H9 (cell line): ENCODE results near the gene SPATA25. TPM values are rescaled to one million over a fixed set of nuclear protein-coding genes. Genes with fewer than 3 reads are reported as not detected.
A peak's percentile ranks its signal among the peaks of the same experiment; 100 is the strongest.

Source experiments
- DNase-seq: peaks from one replicate; pipeline ENCODE4 v3.0.0-alpha.2; 2017
- H2AFZ ChIP-seq: one replicate; pipeline ENCODE4 v1.6.1; 2013; ENCODE audit warnings: mild to moderate bottlenecking, low read length, control low read depth, moderate library complexity
- H2AK5ac ChIP-seq: 2 replicates; pipeline ENCODE4 v1.6.1; 2013; ENCODE audit warnings: low read length, control low read depth, mixed read lengths; ENCODE audit not compliant: insufficient read length
- H2BK120ac ChIP-seq: one replicate; pipeline ENCODE4 v1.6.1; 2013; ENCODE audit warnings: low read depth, mild to moderate bottlenecking, low read length, control low read depth, inconsistent platforms; ENCODE audit not compliant: poor library complexity, severe bottlenecking
- H2BK12ac ChIP-seq: 2 replicates; pipeline ENCODE4 v1.6.1; 2013; ENCODE audit warnings: low read length, control low read depth, mixed read lengths, low read depth; ENCODE audit not compliant: insufficient read length
- H2BK15ac ChIP-seq: 2 replicates; pipeline ENCODE4 v1.6.1; 2013; ENCODE audit warnings: low read depth, low read length, control low read depth
- H2BK20ac ChIP-seq: one replicate; pipeline ENCODE4 v1.6.1; 2013; ENCODE audit warnings: low read depth, mild to moderate bottlenecking, low read length, control low read depth, inconsistent platforms; ENCODE audit not compliant: poor library complexity, severe bottlenecking
- H2BK5ac ChIP-seq: 2 replicates; pipeline ENCODE4 v1.6.1; 2013; ENCODE audit warnings: low read length, control low read depth, mixed read lengths; ENCODE audit not compliant: insufficient read length
- H3K14ac ChIP-seq: 2 replicates; pipeline ENCODE4 v1.6.1; 2013; ENCODE audit warnings: low read length, control low read depth; ENCODE audit not compliant: insufficient read depth
- H3K18ac ChIP-seq: 2 replicates; pipeline ENCODE4 v1.6.1; 2013; ENCODE audit warnings: low read depth, mild to moderate bottlenecking, mixed read lengths, low read length, control low read depth; ENCODE audit not compliant: insufficient read length
- H3K23ac ChIP-seq: 2 replicates; pipeline ENCODE4 v1.6.1; 2013; ENCODE audit warnings: low read length, control low read depth, mixed read lengths, low read depth; ENCODE audit not compliant: insufficient read length
- H3K23me2 ChIP-seq: 2 replicates; pipeline ENCODE4 v1.6.1; 2013; ENCODE audit warnings: low read depth, mild to moderate bottlenecking, mixed read lengths, low read length, control low read depth; ENCODE audit not compliant: insufficient read length, poor library complexity, severe bottlenecking
- H3K27ac ChIP-seq: 2 replicates; pipeline ENCODE4 v1.5.1; 2013; ENCODE audit warnings: low read length, control low read depth, mixed read lengths, low read depth; ENCODE audit not compliant: insufficient read length
- H3K27me3 ChIP-seq: 2 replicates; pipeline ENCODE4 v1.6.1; 2013; ENCODE audit warnings: low read length, control low read depth, inconsistent platforms; ENCODE audit not compliant: insufficient read depth
- H3K4ac ChIP-seq: 2 replicates; pipeline ENCODE4 v1.6.1; 2013; ENCODE audit warnings: low read depth, mild to moderate bottlenecking, control low read depth, inconsistent platforms, low read length, moderate library complexity
- H3K4me1 ChIP-seq: 2 replicates; pipeline ENCODE4 v1.6.1; 2013; ENCODE audit warnings: low read length, control low read depth, inconsistent platforms; ENCODE audit not compliant: insufficient read depth
- H3K4me2 ChIP-seq: 2 replicates; pipeline ENCODE4 v1.6.1; 2013; ENCODE audit warnings: low read length, control low read depth, mixed read lengths; ENCODE audit not compliant: insufficient read length, insufficient read depth
- H3K56ac ChIP-seq: 2 replicates; pipeline ENCODE4 v1.6.1; 2013; ENCODE audit warnings: low read depth, mild to moderate bottlenecking, mixed read lengths, low read length, control low read depth; ENCODE audit not compliant: insufficient read length
- H3K79me1 ChIP-seq: 2 replicates; pipeline ENCODE4 v1.6.1; 2013; ENCODE audit warnings: low read depth, mild to moderate bottlenecking, moderate library complexity, low read length, control low read depth, inconsistent platforms; ENCODE audit not compliant: insufficient read depth, poor library complexity, severe bottlenecking
- H3K79me2 ChIP-seq: 2 replicates; pipeline ENCODE4 v1.6.1; 2013; ENCODE audit warnings: low read length, control low read depth, inconsistent platforms; ENCODE audit not compliant: insufficient read depth
- H3K9ac ChIP-seq: 2 replicates; pipeline ENCODE4 v1.6.1; 2013; ENCODE audit warnings: low read length, control low read depth, mixed read lengths; ENCODE audit not compliant: insufficient read length; ENCODE audit errors: extremely low read depth
- H3K9me3 ChIP-seq: one replicate; pipeline ENCODE4 v1.6.1; 2013; ENCODE audit warnings: low read depth, low read length, inconsistent platforms; ENCODE audit not compliant: control insufficient read depth
- H3T11ph ChIP-seq: one replicate; pipeline ENCODE4 v1.6.1; 2013; ENCODE audit warnings: mild to moderate bottlenecking, low read length, control low read depth, inconsistent platforms
- H4K20me1 ChIP-seq: one replicate; pipeline ENCODE4 v1.6.1; 2013; ENCODE audit not compliant: control insufficient read depth, insufficient read length, insufficient read depth
- H4K5ac ChIP-seq: 2 replicates; pipeline ENCODE4 v1.6.1; 2013; ENCODE audit warnings: low read depth, mild to moderate bottlenecking, mixed read lengths, low read length, control low read depth; ENCODE audit not compliant: insufficient read length
- H4K8ac ChIP-seq: replicated peaks from 2 replicates; pipeline ENCODE4 v1.6.1; 2013; ENCODE audit warnings: low read length, control low read depth, mixed read lengths, low read depth; ENCODE audit not compliant: insufficient read length
- H4K91ac ChIP-seq: 2 replicates; pipeline ENCODE4 v1.6.1; 2013; ENCODE audit warnings: low read depth, mild to moderate bottlenecking, moderate library complexity, mixed read lengths, low read length, control low read depth; ENCODE audit not compliant: insufficient read length
- H3K27ac Mint-ChIP-seq, 3 experiments: 2 replicates in 2 of 3; 3 replicates in 1 of 3; pipeline ENCODE4 v1.8.0; 2020 to 2021; ENCODE audit warnings: mixed read lengths in 3 of 3, mild to moderate bottlenecking in 1 of 3, moderate library complexity in 1 of 3
- H3K27me3 Mint-ChIP-seq: 2 replicates; pipeline ENCODE4 v1.8.0; 2021; ENCODE audit warnings: low read depth, mild to moderate bottlenecking, moderate library complexity, mixed read lengths
- H3K36me3 Mint-ChIP-seq, 3 experiments: 2 replicates in 2 of 3; 3 replicates in 1 of 3; pipeline ENCODE4 v1.8.0; 2020 to 2021; ENCODE audit warnings: low read depth in 3 of 3, mixed read lengths in 3 of 3; ENCODE audit not compliant: insufficient read depth in 1 of 3
- H3K4me1 Mint-ChIP-seq, 2 experiments: 2 replicates each; pipeline ENCODE4 v1.8.0; 2020; ENCODE audit warnings: mixed read lengths in 2 of 2
- H3K4me3 Mint-ChIP-seq, 2 experiments: 2 replicates in 1 of 2; 3 replicates in 1 of 2; pipeline ENCODE4 v1.8.0; 2020 to 2021; ENCODE audit warnings: mild to moderate bottlenecking in 2 of 2, mixed read lengths in 2 of 2, moderate library complexity in 1 of 2
- H3K9me3 Mint-ChIP-seq, 2 experiments: 2 replicates in 1 of 2; 3 replicates in 1 of 2; pipeline ENCODE4 v1.8.0; 2020; ENCODE audit warnings: mild to moderate bottlenecking in 2 of 2, mixed read lengths in 2 of 2, moderate library complexity in 1 of 2
- CTCF ChIP-seq: fragments of 200-600 bp; sonication (generic); conservative IDR thresholded peaks from 3 replicates; pipeline ENCODE4 v1.8.0; 2021; ENCODE audit warnings: antibody characterized with exemption, mild to moderate bottlenecking
- WGBS: extraction: QIAGEN DNeasy Blood & Tissue Kit; methylation state at CpG from one replicate; pipeline ENCODE4 v1.1.7; 2013; ENCODE audit warnings: missing lambda C conversion rate, low lambda C conversion rate, mixed read lengths; ENCODE audit not compliant: insufficient read length; ENCODE audit errors: extremely low coverage; 5-methylcytosine and 5-hydroxymethylcytosine counted together
- total RNA-seq: library from RNA; stranded (reverse); gene quantifications from 2 replicates; pipeline ENCODE4 v1.2.1, GENCODE V29; 2021

SPATA25 gene
- total RNA-seq, 1 experiment from 2014 or later = 2.4 TPM

- H3K4me1 Mint-ChIP-seq = peaks cover 50 to 55% of the 10 kb centered on the region in 2 experiments
Measured at GRCh38 chr20:45853484-45853883, 33.9 kb downstream of the SPATA25 start.

More at GRCh38 chr20:45853484-45853883, 33.9 kb downstream of the SPATA25 start:
- Histone ChIP-seq H2BK120ac (no peak overlapping the region), H3K79me1 (no peaks in the 10 kb centered on the region), H4K8ac (no peak overlapping the region), H3K4me2 (peak overlapping the region; percentile 49), H2AK5ac (no peak overlapping the region), H3K9me3 (no peaks in the 10 kb centered on the region), H3T11ph (no peak overlapping the region), H3K56ac (no peak overlapping the region), H3K23me2 (peaks cover 5% of the 10 kb centered on the region), H3K27ac (peak overlapping the region; percentile 59), H3K79me2 (peaks cover 3% of the 10 kb centered on the region; the same call in 1 of the 2 replicates), H3K27me3 (no peaks in the 10 kb centered on the region), H3K14ac (no peak overlapping the region), H2BK20ac (no peak overlapping the region), H2BK12ac (no peak overlapping the region), H3K9ac (no peak overlapping the region), H3K4ac (no peak overlapping the region), H2BK15ac (no peak overlapping the region), H4K91ac (no peak overlapping the region), H2AFZ (no peak overlapping the region), H2BK5ac (no peak overlapping the region), H3K4me1 (peaks cover 12% of the 10 kb centered on the region; the same call in 1 of the 2 replicates), H3K18ac (no peak overlapping the region), H4K5ac (no peak overlapping the region), H4K20me1 (peaks cover 2% of the 10 kb centered on the region), H3K23ac (no peak overlapping the region)
- peak; percentile 57 for DNase-seq
- no peaks in the 10 kb centered on the region for H3K9me3 Mint-ChIP-seq
- WGBS = no CpG with 5 or more reads among the region's 2 CpGs
- H3K27ac Mint-ChIP-seq = peak overlapping the region; percentile 77 to 97 (median 96); a peak in 6 of 7 replicates
- H3K36me3 Mint-ChIP-seq = peaks cover 9 to 33% (median 18%) of the 10 kb centered on the region in 3 experiments; a peak in 6 of 7 replicates
- no peaks in the 10 kb centered on the region for H3K27me3 Mint-ChIP-seq
- TF ChIP-seq CTCF = no peak
- peak overlapping the region; percentile 32 to 63; a peak in 4 of 5 replicates for H3K4me3 Mint-ChIP-seq
